Natural killer cell (primary cell): ENCODE results near the gene NT5DC4. TPM values are rescaled to one million over a fixed set of nuclear protein-coding genes. Genes with fewer than 3 reads are reported as not detected.

Experiments used
- ATAC-seq, 3 donors: fragments of 150-1000 bp in 2 of 3; fragments of 200-7000 bp in 1 of 3; cut with Tn5 transposase; 1 replicate in 1 of 3; 2 replicates in 2 of 3; pipeline ENCODE4 v1.10.0; 2021; ENCODE audit warnings: mild to moderate bottlenecking in 2 of 3, moderate library complexity in 2 of 3
- DNase-seq, 2 donors: peaks; one replicate each; pipeline versions ENCODE4 v3.0.0 to v3.0.0-alpha.2; 2013 to 2021; ENCODE audit warnings: mixed read lengths in 1 of 2
- H3K27ac ChIP-seq: one replicate; pipeline ENCODE4 v1.5.1; 2013; ENCODE audit warnings: mild to moderate bottlenecking, low read length
- H3K27me3 ChIP-seq: one replicate; pipeline ENCODE4 v1.6.1; 2013; ENCODE audit warnings: low read length; ENCODE audit not compliant: control insufficient read depth, insufficient read depth
- H3K36me3 ChIP-seq: one replicate; pipeline ENCODE4 v1.6.1; 2013; ENCODE audit warnings: low read length; ENCODE audit not compliant: control insufficient read depth, insufficient read depth
- H3K4me1 ChIP-seq: one replicate; pipeline ENCODE4 v1.6.1; 2013; ENCODE audit warnings: low read length; ENCODE audit not compliant: control insufficient read depth, insufficient read depth
- H3K4me3 ChIP-seq: one replicate; pipeline ENCODE4 v1.5.1; 2013; ENCODE audit warnings: low read length
- H3K9me3 ChIP-seq: one replicate; pipeline ENCODE4 v1.6.1; 2013; ENCODE audit warnings: low read length; ENCODE audit not compliant: control insufficient read depth, insufficient read depth
- H3K27ac Mint-ChIP-seq, 2 donors: one replicate each; pipeline ENCODE4 v1.8.0; 2022; ENCODE audit warnings: mild to moderate bottlenecking in 2 of 2, mixed read lengths in 2 of 2, moderate library complexity in 1 of 2
- H3K27me3 Mint-ChIP-seq, 2 donors: one replicate each; pipeline ENCODE4 v1.8.0; 2022; ENCODE audit warnings: low read depth in 2 of 2, mixed read lengths in 2 of 2
- H3K36me3 Mint-ChIP-seq: one replicate; pipeline ENCODE4 v1.8.0; 2022; ENCODE audit warnings: mixed read lengths
- H3K4me1 Mint-ChIP-seq, 2 donors: one replicate each; pipeline ENCODE4 v1.8.0; 2022; ENCODE audit warnings: mixed read lengths in 2 of 2
- H3K4me3 Mint-ChIP-seq: one replicate; pipeline ENCODE4 v1.8.0; 2022; ENCODE audit warnings: mild to moderate bottlenecking, moderate library complexity, mixed read lengths
- H3K9me3 Mint-ChIP-seq, 2 donors: one replicate each; pipeline ENCODE4 v1.8.0; 2022; ENCODE audit warnings: mixed read lengths in 2 of 2
- CTCF ChIP-seq: fragments of 200-600 bp; IDR thresholded peaks from one replicate; pipeline ENCODE4 v1.8.0; 2022; ENCODE audit warnings: antibody characterized with exemption
- WGBS: methylation state at CpG from one replicate; pipeline ENCODE4 v1.1.7; 2013; ENCODE audit warnings: missing lambda C conversion rate; ENCODE audit not compliant: insufficient coverage; 5-methylcytosine and 5-hydroxymethylcytosine counted together
- intact Hi-C: fragments of 100-400 bp; cut with micrococcal nuclease; formaldehyde crosslinking; loops from one replicate; pipeline ENCODE4 v1.14.2; 2022
- total RNA-seq, 4 donors: library from RNA; stranded (reverse); fragments of 120-200 nt in 1 of 4; gene quantifications; one replicate each; pipeline versions ENCODE4 v1.2.3 to v1.2.4, GENCODE V29; 2013 to 2022

The NT5DC4 gene
- total RNA-seq, 3 donors from 2014 or later (not counting 1 experiment from before 2014, with no cell fraction given) = 0.45 to 2.0 TPM; not detected in 1

- intact Hi-C loops = no loop called here
- H3K27me3 Mint-ChIP-seq = no peaks in the 10 kb centered on the region
- peaks cover 18 to 27% of the 10 kb centered on the region in 2 donors for H3K4me1 Mint-ChIP-seq
- ATAC-seq (no peak), DNase-seq (no peak)
- no peak overlapping the region for H3K27ac Mint-ChIP-seq
- Histone ChIP-seq H3K4me1 (peaks cover 9% of the 10 kb centered on the region), H3K9me3 (no peaks in the 10 kb centered on the region), H3K36me3 (no peaks in the 10 kb centered on the region), H3K4me3 (no peak overlapping the region), H3K27me3 (no peaks in the 10 kb centered on the region), H3K27ac (no peak overlapping the region)
- H3K36me3 Mint-ChIP-seq = no peaks in the 10 kb centered on the region
- no peak for TF ChIP-seq CTCF
- H3K9me3 Mint-ChIP-seq = no peaks in the 10 kb centered on the region
- H3K4me3 Mint-ChIP-seq = no peak overlapping the region
Observed at GRCh38 chr2:112751451-112752197, 30.8 kb downstream of the NT5DC4 start.

- no peaks in the 10 kb centered on the region for H3K9me3 ChIP-seq
- H3K27me3 Mint-ChIP-seq = no peaks in the 10 kb centered on the region
- no peaks in the 10 kb centered on the region for H3K9me3 Mint-ChIP-seq
- H3K4me1 Mint-ChIP-seq = peaks cover 18 to 27% of the 10 kb centered on the region in 2 donors
- H3K27me3 ChIP-seq = no peaks in the 10 kb centered on the region
- H3K4me1 ChIP-seq = peaks cover 9% of the 10 kb centered on the region
- ATAC-seq = no peak
- TF ChIP-seq CTCF = no peak
- no peak overlapping the region for H3K4me3 Mint-ChIP-seq
- 66% methylated on average over 4 of the region's 4 CpGs for WGBS
- no peak for DNase-seq
- intact Hi-C loops = no loop called here
- H3K36me3 ChIP-seq = no peaks in the 10 kb centered on the region
- H3K36me3 Mint-ChIP-seq = no peaks in the 10 kb centered on the region
- H3K27ac Mint-ChIP-seq = peak overlapping the region in 1 of 2 donors; percentile 53
- H3K4me3 ChIP-seq = no peak overlapping the region
- H3K27ac ChIP-seq = no peak overlapping the region
Observed at GRCh38 chr2:112752667-112753066, 31.8 kb downstream of the NT5DC4 start.

DNA sequence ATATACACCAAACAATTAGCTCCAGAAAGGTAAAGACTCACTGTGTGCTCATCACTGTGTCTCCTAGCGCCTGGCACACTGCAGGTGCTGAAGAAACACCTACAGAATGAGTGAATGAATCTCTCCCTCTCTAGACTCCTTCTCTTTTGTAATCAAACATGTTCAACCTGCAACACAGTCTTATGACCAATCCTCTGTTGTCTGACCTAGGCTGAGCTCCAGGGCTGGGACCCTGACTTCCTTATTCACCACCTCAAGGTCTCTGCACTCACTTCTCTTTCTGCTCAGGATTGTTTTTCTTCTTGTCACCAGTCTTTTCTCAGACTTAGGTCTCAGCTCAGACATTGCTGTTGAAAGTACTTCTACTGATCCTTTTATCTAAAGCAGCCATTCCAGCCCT, 33.7 kb downstream of the NT5DC4 start:
- no peak overlapping the region for H3K4me3 Mint-ChIP-seq
- H3K9me3 Mint-ChIP-seq = no peaks in the 10 kb centered on the region

More for the DNA sequence above, 33.7 kb downstream of the NT5DC4 start:
- ATAC-seq (peak in 1 of 3 donors; percentile 53), DNase-seq (no peak)
- H3K27me3 Mint-ChIP-seq = no peaks in the 10 kb centered on the region
- no peaks in the 10 kb centered on the region for H3K36me3 ChIP-seq
- H3K4me1 Mint-ChIP-seq = peaks cover 18 to 27% of the 10 kb centered on the region in 2 donors
- H3K4me1 ChIP-seq = peaks cover 9% of the 10 kb centered on the region
- peak overlapping the region in 1 of 2 donors; percentile 4 for H3K27ac Mint-ChIP-seq
- no peaks in the 10 kb centered on the region for H3K36me3 Mint-ChIP-seq
- H3K27ac ChIP-seq = no peak overlapping the region
- no peaks in the 10 kb centered on the region for H3K27me3 ChIP-seq
- intact Hi-C loops = no loop called here
- no peaks in the 10 kb centered on the region for H3K9me3 ChIP-seq
- WGBS = 94% methylated on average over 1 of the region's 1 CpG
- no peak for TF ChIP-seq CTCF
- H3K4me3 ChIP-seq = no peak overlapping the region
